Stimulated activated memory B cell treated with anti-CD40 and anti-IgM and Interleukin-4, amounts not matched to agents 10 μg/mL and 1 μg/mL and 100 μg/mL, for 72 hours (primary cell): Measurements from ENCODE around the gene ATF6.
A peak's percentile ranks its signal among the peaks of the same experiment; 100 is the strongest.
"Not testable (repeated sequence)": the region's sequence is repeated elsewhere in the genome, so short reads cannot be mapped to it uniquely, and the experiment has no call there.

Experiments used
- ATAC-seq: fragments of 150-1000 bp; cut with Tn5 transposase; 2 replicates; pipeline ENCODE4 v1.10.0; 2021
- H3K27ac Mint-ChIP-seq: one replicate; pipeline ENCODE4 v1.8.0; 2022; ENCODE audit warnings: mild to moderate bottlenecking, mixed read lengths
- H3K27me3 Mint-ChIP-seq: one replicate; pipeline ENCODE4 v1.8.0; 2022; ENCODE audit warnings: mixed read lengths
- H3K36me3 Mint-ChIP-seq: one replicate; pipeline ENCODE4 v1.8.0; 2022; ENCODE audit warnings: mixed read lengths
- H3K4me1 Mint-ChIP-seq: one replicate; pipeline ENCODE4 v1.8.0; 2022; ENCODE audit warnings: mixed read lengths
- H3K4me3 Mint-ChIP-seq: one replicate; pipeline ENCODE4 v1.8.0; 2022; ENCODE audit warnings: mild to moderate bottlenecking, moderate library complexity, mixed read lengths
- H3K9me3 Mint-ChIP-seq: one replicate; pipeline ENCODE4 v1.8.0; 2022; ENCODE audit warnings: mixed read lengths

ATF6 gene

DNA sequence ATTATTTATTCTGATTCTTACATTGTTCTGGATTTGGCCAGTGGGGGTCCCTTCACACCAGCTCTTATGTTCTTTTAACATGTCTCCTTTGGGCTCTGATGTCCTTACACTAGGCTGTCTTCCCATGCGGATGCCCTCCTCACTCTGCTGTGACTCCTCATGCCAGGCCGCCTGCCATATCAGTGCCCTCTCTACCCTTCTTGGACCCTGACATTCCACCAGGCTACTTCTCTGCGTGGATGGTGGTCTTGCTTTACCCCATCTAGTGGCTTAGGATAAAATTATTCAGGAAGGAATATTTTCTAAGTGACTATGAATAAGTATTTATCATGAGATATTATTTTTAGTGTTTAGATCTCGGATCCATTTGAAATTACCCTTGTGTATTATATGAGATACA lies 21.2 kb downstream of the ATF6 start:
- H3K27ac Mint-ChIP-seq, result no peak overlapping the region
- no peaks in the 10 kb centered on the region for H3K9me3 Mint-ChIP-seq
- no peak overlapping the region for H3K4me3 Mint-ChIP-seq

DNA sequence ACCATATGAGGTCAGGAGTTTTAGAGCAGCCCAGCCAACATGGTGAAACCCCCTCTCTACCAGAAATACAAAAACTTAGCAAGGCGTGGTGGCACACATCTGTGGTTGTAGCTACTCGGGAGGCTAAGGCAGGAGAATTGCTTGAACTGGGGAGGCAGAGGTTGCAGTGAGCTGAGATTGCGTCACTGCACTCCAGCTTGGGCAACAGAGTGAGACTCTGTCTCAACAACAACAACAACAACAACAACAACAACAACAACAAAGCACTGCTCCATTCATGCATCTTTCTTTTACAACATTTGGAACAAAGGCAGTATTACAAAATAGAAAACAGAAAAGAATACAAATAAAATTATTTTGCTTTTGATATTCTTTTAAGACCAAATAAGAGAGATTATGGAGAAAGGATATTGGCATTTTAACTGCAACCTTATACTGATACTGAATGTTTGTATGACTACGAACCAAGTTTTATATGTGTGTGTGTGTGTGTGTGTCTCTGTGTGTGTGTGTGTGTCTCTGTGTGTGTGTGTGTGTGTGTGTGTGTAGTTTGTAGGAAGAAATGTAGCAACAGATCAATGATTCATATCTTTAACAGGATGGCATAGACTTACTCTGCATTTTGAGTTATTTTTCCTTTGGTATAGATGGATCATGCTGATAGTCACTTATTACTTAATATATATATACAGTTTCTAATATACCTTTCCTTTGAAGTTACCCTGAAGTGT lies 24.6 kb downstream of the ATF6 start:
- Mint-ChIP-seq H3K4me3 (no peak overlapping the region), H3K27me3 (no peaks in the 10 kb centered on the region), H3K27ac (no peak overlapping the region), H3K4me1 (no peaks in the 10 kb centered on the region), H3K36me3 (peaks cover 75% of the 10 kb centered on the region), H3K9me3 (no peaks in the 10 kb centered on the region)
- no peak for ATAC-seq

More for the DNA sequence above, 21.2 kb downstream of the ATF6 start:
- peaks cover 76% of the 10 kb centered on the region for H3K36me3 Mint-ChIP-seq
- no peaks in the 10 kb centered on the region for H3K27me3 Mint-ChIP-seq
- H3K4me1 Mint-ChIP-seq, result peaks cover 12% of the 10 kb centered on the region
- no peak for ATAC-seq

DNA sequence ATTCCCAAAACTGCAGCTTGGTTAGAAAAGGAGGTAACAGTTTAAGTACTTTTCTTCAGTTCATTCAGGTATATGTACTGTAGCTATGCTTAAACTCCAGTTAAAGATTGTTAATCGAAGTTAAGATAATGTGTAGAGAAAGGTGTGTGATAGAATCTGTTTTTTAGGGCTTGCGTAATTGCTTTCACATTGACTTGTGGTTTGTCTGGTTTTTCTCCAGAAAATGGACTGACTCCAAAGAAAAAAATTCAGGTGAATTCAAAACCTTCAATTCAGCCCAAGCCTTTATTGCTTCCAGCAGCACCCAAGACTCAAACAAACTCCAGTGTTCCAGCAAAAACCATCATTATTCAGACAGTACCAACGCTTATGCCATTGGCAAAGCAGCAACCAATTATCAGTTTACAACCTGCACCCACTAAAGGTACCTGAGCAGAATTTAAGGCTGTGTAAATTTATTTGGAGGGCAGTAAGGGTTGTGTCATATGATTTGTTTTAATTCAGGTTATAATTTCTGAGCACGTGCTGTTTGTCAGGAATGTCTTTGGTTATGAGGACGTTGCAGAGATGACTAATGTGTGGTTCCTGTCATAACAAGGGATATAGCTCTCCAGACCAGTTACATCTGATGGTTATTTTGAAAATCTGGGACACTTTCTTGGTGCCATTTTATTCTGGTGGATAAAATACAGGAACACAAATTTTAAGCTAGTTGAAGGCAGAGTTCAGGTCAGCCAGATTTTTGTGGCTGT lies 26.0 kb downstream of the ATF6 start:
- Mint-ChIP-seq H3K4me3 (no peak overlapping the region), H3K9me3 (no peaks in the 10 kb centered on the region), H3K36me3 (peaks cover 66% of the 10 kb centered on the region), H3K4me1 (no peaks in the 10 kb centered on the region), H3K27me3 (no peaks in the 10 kb centered on the region), H3K27ac (no peak overlapping the region)
- no peak for ATAC-seq

DNA sequence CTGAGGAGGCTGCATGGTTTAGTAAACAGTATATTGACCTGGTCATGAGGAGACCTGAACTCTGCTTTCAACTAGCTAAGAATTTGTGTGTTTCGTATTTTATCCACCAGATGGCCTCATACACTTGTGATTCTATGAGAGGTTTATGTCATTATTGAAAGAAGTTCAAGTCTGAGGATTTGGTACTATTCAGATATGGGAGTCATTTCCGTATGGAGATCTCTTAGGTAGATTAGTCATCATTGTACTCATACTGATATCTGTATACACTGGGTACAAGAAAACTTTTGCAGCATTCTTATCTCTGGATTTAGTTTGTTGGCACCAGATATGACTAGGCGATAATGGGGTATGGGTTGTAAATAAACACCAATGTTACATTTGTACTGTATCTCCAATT lies 26.6 kb downstream of the ATF6 start:
- Mint-ChIP-seq H3K27me3 (no peaks in the 10 kb centered on the region), H3K27ac (no peak overlapping the region), H3K9me3 (no peaks in the 10 kb centered on the region), H3K4me3 (no peak overlapping the region), H3K4me1 (no peaks in the 10 kb centered on the region), H3K36me3 (peaks cover 67% of the 10 kb centered on the region)
- ATAC-seq, result peak; percentile 41

DNA sequence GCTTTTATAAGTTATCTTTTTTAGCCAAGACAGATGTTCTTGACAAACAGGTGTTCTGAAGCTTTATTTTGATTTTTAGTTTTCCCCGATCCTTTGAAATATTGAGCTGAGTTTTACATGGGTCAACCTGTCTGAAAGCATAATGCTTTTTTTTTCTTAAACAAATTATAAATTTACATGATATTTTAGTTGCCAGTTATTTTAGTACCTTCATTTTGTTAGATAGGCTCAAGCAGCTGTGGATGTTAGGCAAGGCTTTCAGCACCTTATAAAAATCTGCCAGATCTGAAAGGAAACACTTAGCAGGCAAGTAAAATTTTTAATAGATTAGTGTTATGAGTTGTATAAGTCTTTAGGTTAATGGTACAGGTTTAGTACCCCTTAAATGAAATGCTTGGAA lies 33.7 kb downstream of the ATF6 start:
- no peaks in the 10 kb centered on the region for H3K27me3 Mint-ChIP-seq
- H3K9me3 Mint-ChIP-seq, result no peaks in the 10 kb centered on the region
- no peak overlapping the region for H3K27ac Mint-ChIP-seq
- H3K4me1 Mint-ChIP-seq, result no peaks in the 10 kb centered on the region
- ATAC-seq, result no peak
- no peak overlapping the region for H3K4me3 Mint-ChIP-seq
- H3K36me3 Mint-ChIP-seq, result peaks cover 53% of the 10 kb centered on the region

DNA sequence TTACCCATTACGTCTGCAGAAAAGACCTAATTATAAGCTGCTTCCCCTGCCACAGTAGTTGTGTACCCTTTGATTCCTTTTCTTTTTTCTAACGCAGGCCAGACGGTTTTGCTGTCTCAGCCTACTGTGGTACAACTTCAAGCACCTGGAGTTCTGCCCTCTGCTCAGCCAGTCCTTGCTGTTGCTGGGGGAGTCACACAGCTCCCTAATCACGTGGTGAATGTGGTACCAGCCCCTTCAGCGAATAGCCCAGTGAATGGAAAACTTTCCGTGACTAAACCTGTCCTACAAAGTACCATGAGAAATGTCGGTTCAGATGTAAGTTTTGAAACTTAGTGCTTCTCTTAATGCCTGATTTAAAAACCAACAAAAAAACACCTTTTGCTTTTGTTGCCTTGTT lies 35.8 kb downstream of the ATF6 start:
- H3K4me1 Mint-ChIP-seq, result no peaks in the 10 kb centered on the region
- H3K27me3 Mint-ChIP-seq, result no peaks in the 10 kb centered on the region
- no peak overlapping the region for H3K4me3 Mint-ChIP-seq
- H3K27ac Mint-ChIP-seq, result no peak overlapping the region
- no peak for ATAC-seq
- H3K36me3 Mint-ChIP-seq, result peaks cover 61% of the 10 kb centered on the region
- H3K9me3 Mint-ChIP-seq, result no peaks in the 10 kb centered on the region

DNA sequence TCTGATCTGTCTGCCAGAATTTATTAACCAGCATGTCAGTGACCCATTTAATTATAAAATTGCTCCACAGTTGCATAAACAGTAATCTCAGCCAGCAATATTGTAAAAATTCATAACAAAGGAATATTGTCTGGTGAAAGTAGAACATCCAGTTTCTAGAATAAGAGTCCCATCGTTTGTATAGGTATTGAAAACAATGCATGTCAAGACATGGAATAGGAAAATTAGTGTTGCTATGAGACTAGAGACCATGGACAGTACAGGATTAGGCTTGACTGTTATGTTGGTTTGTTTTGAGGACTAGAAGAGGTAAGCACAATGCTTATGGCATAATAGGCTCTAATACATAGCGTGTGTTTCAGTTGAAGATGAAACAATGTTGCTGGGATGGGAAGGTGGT lies 37.1 kb downstream of the ATF6 start:
- Mint-ChIP-seq H3K27me3 (no peaks in the 10 kb centered on the region), H3K36me3 (peaks cover 53% of the 10 kb centered on the region), H3K4me3 (no peak overlapping the region), H3K27ac (no peak overlapping the region), H3K9me3 (no peaks in the 10 kb centered on the region), H3K4me1 (no peaks in the 10 kb centered on the region)
- no peak for ATAC-seq

DNA sequence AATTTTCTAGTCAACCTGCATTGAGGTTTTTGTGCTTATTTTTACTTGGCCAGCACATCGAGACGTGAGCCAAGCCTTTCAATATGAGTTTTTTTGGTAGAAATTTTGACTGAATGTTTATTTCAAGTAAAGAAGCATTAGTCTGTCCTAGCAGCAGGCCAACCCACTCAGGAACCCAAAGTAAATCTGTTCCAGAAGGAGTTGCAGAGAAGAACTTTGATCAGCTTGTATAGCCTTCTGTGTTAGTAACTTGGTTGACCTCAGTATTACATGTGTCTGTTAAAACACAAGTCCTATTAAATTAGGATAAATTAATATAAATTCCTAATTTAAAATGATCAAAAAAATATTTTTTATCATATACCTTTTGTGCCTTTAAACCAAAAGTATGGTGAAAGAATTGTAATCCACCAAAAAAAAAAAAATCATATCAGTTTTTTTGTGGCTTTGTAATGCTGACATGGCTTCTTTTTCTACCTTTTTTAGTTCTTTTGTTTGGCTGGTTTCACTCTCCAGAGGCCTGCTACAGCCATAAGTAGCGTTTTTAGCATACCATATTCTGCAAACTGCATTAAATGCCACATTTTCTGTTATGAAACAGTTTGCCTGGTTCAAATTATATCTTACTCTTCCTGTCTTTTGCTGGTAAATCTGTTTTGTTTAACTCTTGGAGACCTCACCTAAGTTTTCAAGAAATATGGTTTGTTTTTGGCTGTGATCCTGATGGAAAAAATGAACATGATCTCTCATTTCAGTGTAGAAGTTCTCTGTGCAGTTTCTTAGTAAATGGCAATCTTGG lies 39.5 kb downstream of the ATF6 start:
- H3K4me1 Mint-ChIP-seq, result no peaks in the 10 kb centered on the region
- H3K36me3 Mint-ChIP-seq, result peaks cover 54% of the 10 kb centered on the region

DNA sequence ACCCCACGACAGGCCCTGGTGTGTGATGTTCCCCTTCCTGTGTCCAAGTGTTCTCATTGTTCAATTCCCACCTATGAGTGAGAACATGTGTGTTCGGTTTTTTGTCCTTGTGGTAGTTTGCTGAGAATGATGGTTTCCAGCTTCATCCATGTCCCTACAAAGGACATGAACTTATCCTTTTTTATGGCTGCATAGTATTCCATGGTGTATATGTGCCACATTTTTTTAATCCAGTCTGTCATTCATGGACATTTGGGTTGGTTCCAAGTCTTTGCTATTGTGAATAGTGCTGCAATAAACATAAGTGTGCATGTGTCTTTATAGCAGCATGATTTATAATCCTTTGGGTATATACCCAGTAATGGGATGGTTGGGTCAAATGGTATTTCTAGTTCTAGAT lies 43.1 kb downstream of the ATF6 start:
- H3K27ac Mint-ChIP-seq, H3K4me3 Mint-ChIP-seq, H3K9me3 Mint-ChIP-seq, H3K27me3 Mint-ChIP-seq, ATAC-seq, H3K4me1 Mint-ChIP-seq: not testable (repeated sequence)
- peaks cover 53% of the 10 kb centered on the region for H3K36me3 Mint-ChIP-seq

More for the DNA sequence above, 39.5 kb downstream of the ATF6 start:
- Mint-ChIP-seq H3K9me3 (peaks cover 6% of the 10 kb centered on the region), H3K4me3 (no peak overlapping the region), H3K27me3 (no peaks in the 10 kb centered on the region), H3K27ac (no peak overlapping the region)
- no peak for ATAC-seq

DNA sequence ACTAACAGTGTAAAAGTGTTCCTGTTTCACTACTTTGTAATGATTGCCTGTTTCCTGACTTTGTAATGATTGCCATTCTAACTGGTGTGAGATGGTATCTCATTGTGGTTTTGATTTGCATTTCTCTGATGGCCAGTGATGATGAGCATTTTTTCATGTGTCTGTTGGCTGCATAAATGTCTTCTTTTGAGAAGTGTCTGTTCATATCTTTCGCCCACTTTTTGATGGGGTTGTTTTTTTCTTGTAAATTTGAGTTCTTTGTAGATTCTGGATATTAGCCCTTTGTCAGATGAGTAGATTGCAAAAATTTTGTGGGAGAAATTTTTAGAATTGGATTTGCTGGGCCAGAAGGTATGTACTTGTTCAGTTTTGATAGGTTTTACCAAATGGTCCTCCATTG lies 43.5 kb downstream of the ATF6 start:
- not testable (repeated sequence) for H3K27me3 Mint-ChIP-seq, H3K27ac Mint-ChIP-seq, ATAC-seq, H3K4me1 Mint-ChIP-seq, H3K9me3 Mint-ChIP-seq, H3K4me3 Mint-ChIP-seq
- peaks cover 55% of the 10 kb centered on the region for H3K36me3 Mint-ChIP-seq

DNA sequence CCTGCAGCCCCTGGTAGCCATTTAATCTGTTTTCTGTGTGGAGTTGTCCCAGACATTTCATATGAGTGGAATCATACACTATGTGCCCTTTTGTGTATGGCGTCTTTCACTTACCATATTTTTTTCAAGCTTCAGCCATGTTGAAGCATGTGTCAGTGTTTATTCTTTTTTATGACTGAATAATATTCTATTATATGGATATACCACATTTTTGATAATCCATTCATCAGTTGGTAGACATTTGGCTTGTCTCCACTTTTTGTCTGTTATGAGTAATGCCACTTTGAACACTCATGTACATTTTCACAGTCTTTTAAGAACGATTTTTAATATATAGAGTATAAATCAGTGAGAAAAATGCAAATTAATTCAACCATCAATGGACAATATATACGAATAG lies 44.7 kb downstream of the ATF6 start:
- Mint-ChIP-seq H3K9me3 (peaks cover 7% of the 10 kb centered on the region), H3K27ac (no peak overlapping the region), H3K27me3 (no peaks in the 10 kb centered on the region), H3K4me3 (no peak overlapping the region), H3K36me3 (peaks cover 54% of the 10 kb centered on the region), H3K4me1 (no peaks in the 10 kb centered on the region)
- no peak for ATAC-seq

DNA sequence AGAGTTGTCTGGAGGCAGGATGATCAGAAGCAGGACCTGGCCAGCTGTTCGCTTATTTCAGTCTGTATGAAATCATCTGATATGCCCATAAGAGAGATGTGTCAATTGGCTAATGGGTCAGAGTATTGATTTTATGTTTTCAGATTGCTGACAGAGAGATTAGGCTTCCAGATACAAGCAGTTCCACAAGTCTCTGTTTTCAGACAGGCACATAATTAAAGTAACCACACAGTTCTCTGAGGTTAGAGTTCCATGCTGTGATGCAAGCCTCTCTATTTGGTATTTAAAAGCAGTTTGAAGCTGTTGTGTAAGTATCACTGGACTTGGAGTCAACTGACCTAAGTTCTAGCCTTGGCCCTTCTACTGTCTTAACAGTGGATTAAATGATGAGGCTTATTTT lies 50.1 kb downstream of the ATF6 start:
- Mint-ChIP-seq H3K9me3 (no peaks in the 10 kb centered on the region), H3K4me3 (no peak overlapping the region), H3K27ac (no peak overlapping the region), H3K36me3 (peaks cover 60% of the 10 kb centered on the region), H3K27me3 (no peaks in the 10 kb centered on the region), H3K4me1 (no peaks in the 10 kb centered on the region)
- no peak for ATAC-seq

DNA sequence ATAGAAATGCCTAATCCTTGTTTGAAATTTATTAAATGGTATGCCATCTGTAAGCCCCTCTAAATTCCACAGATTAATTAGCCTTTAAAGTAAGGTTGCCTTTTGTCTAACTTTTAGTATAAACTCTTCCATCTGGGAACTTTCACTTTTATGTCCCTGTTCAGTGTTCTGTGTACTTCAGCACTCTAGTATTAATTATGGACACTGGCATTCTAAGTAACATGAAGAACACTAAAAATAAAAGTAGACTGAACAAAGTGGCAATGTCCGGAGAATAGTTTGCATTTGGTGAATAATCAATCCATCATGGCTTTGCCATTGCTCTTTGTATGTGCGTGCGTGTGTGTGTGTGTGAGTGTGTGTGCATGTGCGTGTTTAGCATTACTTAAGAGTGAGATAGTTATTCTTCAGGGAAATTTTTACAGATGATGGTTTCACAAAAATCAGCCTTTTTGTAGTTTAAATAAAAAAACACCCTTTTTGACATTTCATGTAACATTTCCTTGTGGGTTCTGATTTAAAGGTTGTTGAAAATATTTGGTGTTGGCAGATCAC lies 51.1 kb downstream of the ATF6 start:
- Mint-ChIP-seq H3K27me3 (no peaks in the 10 kb centered on the region), H3K9me3 (no peaks in the 10 kb centered on the region), H3K36me3 (peaks cover 61% of the 10 kb centered on the region), H3K4me1 (no peaks in the 10 kb centered on the region), H3K4me3 (no peak overlapping the region), H3K27ac (no peak overlapping the region)
- ATAC-seq, result no peak

DNA sequence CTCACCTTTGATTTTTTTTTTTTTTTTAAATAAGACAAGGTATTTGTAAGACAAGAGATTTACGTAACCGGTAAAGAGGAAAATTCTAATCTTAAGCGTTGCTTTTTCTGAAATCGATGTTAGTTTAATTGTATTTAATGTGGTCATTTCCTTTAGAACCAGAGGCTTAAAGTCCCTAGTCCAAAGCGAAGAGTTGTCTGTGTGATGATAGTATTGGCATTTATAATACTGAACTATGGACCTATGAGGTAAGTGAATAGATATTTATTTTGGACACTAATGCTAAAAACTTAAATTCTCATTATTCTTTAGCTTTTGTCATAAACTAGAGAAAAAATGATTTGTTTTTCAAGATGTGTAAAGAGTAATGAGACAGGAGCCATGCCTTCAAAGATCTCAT lies 54.8 kb downstream of the ATF6 start:
- Mint-ChIP-seq H3K4me3 (no peak overlapping the region), H3K9me3 (no peaks in the 10 kb centered on the region), H3K36me3 (peaks cover 75% of the 10 kb centered on the region), H3K27ac (no peak overlapping the region), H3K4me1 (no peaks in the 10 kb centered on the region), H3K27me3 (no peaks in the 10 kb centered on the region)
- no peak for ATAC-seq

DNA sequence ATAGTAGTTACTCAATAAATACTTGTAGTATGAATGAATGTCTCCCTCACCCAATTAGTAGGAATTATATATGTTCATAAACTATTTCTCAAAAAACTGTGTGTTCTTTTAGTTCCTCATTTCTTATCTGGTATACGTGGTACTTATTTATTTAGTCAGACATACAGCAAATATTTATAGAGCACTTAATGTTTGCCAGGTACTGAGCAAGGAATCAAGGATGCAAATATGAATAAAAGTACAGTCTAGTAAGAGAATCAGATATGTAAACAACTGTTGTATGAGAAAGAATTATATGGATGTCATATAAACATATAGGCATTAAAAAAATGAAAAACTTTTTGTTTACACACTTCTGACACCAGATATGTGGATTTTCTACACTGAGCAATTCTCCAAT lies 58.5 kb downstream of the ATF6 start:
- no peaks in the 10 kb centered on the region for H3K9me3 Mint-ChIP-seq
- no peak for ATAC-seq
- peaks cover 76% of the 10 kb centered on the region for H3K36me3 Mint-ChIP-seq
- H3K4me1 Mint-ChIP-seq, result no peaks in the 10 kb centered on the region
- H3K4me3 Mint-ChIP-seq, result no peak overlapping the region
- no peaks in the 10 kb centered on the region for H3K27me3 Mint-ChIP-seq
- no peak overlapping the region for H3K27ac Mint-ChIP-seq
